HepG2 (cell line): ENCODE measurements around the gene ARPC3. TPM values are rescaled to one million over a fixed set of nuclear protein-coding genes. Genes with fewer than 3 reads are reported as not detected.

Experiments
- CBFB ChIP-seq: sonication (generic); formaldehyde crosslinking; IDR thresholded peaks from 2 replicates; pipeline ENCODE4 v1.4.0; 2020; ENCODE audit warnings: missing genetic modification reagents
- ETV6 ChIP-seq: sonication (generic); formaldehyde crosslinking; conservative IDR thresholded peaks from 2 replicates; pipeline ENCODE4 v1.4.0; 2020; ENCODE audit warnings: missing genetic modification reagents
- HDAC1 ChIP-seq: sonication (generic); formaldehyde crosslinking; IDR thresholded peaks from 2 replicates; pipeline ENCODE4 v1.5.1; 2020; ENCODE audit warnings: mild to moderate bottlenecking, missing genetic modification reagents
- KDM5A ChIP-seq: fragments of 200-600 bp; sonication (generic); IDR thresholded peaks from 2 replicates; pipeline ENCODE4 v1.7.0; 2018; ENCODE audit warnings: antibody characterized with exemption, mild to moderate bottlenecking, low read length, borderline replicate concordance
- NFKBIZ ChIP-seq: IDR thresholded peaks from 2 replicates; pipeline ENCODE4 v1.6.1; 2018; ENCODE audit warnings: missing genetic modification reagents, missing compliant biosample characterization
- PHB2 ChIP-seq: fragments of 450-650 bp; IDR thresholded peaks from 2 replicates; pipeline ENCODE4 v1.6.1; 2018; ENCODE audit not compliant: partially characterized antibody
- PRPF4 ChIP-seq: fragments of 200-400 bp; formaldehyde crosslinking; IDR thresholded peaks from 2 replicates; pipeline ENCODE4 v1.6.1; 2016; ENCODE audit warnings: low read length, low read depth; ENCODE audit not compliant: poor library complexity, severe bottlenecking
- RARG ChIP-seq: sonication (generic); formaldehyde crosslinking; IDR thresholded peaks from 2 replicates; pipeline ENCODE4 v1.4.0; 2020; ENCODE audit warnings: low read depth, mild to moderate bottlenecking, missing genetic modification reagents
- SUZ12 ChIP-seq: fragments of 150-350 bp; IDR thresholded peaks from 2 replicates; pipeline ENCODE4 v1.6.1; 2014; ENCODE audit warnings: low read depth, low read length
- ZBTB3 ChIP-seq: sonication (generic); formaldehyde crosslinking; IDR thresholded peaks from 2 replicates; pipeline ENCODE4 v1.4.0; 2020; ENCODE audit warnings: low read depth, mild to moderate bottlenecking, moderate library complexity, missing genetic modification reagents, borderline replicate concordance
- ZNF292 ChIP-seq: sonication (generic); formaldehyde crosslinking; IDR thresholded peaks from 2 replicates; pipeline ENCODE4 v1.8.1; 2022; ENCODE audit warnings: mild to moderate bottlenecking, low read depth, missing genetic modification reagents, borderline replicate concordance
- ZNF354B ChIP-seq: sonication (generic); formaldehyde crosslinking; IDR thresholded peaks from 2 replicates; pipeline ENCODE4 v1.8.0; 2022; ENCODE audit warnings: mild to moderate bottlenecking, missing genetic modification reagents
- ZNF441 ChIP-seq: sonication (generic); formaldehyde crosslinking; IDR thresholded peaks from 2 replicates; pipeline ENCODE4 v1.7.0; 2021; ENCODE audit warnings: missing genetic modification reagents, borderline replicate concordance
- ZNF616 ChIP-seq: sonication (generic); formaldehyde crosslinking; IDR thresholded peaks from 2 replicates; pipeline ENCODE4 v1.5.0; 2020; ENCODE audit warnings: low read depth, mild to moderate bottlenecking, missing genetic modification reagents
- ZNF761 ChIP-seq: sonication (generic); formaldehyde crosslinking; conservative IDR thresholded peaks from 2 replicates; pipeline ENCODE4 v1.4.0; 2020; ENCODE audit warnings: mild to moderate bottlenecking, missing genetic modification reagents
- ZSCAN29 ChIP-seq: sonication (generic); formaldehyde crosslinking; conservative IDR thresholded peaks from 2 replicates; pipeline ENCODE4 v1.4.0; 2020; ENCODE audit warnings: mild to moderate bottlenecking, missing genetic modification reagents
- polyA plus RNA-seq, 8 experiments: library from polyadenylated mRNA; depleted of rRNA in 3 of 8; stranded (reverse) in 7 of 8; unstranded in 1 of 8; fragments of >200 nt; fragmentation: Illumina TruSeq in 4 of 8; extraction: Trizol in 4 of 8; gene quantifications; 2 replicates each; pipeline versions ENCODE4 v1.2.1 to v1.2.3, GENCODE V29; 2011 to 2016; ENCODE audit warnings: low read depth in 4 of 8, missing spikeins in 1 of 8, mixed read lengths in 1 of 8; ENCODE audit not compliant: insufficient read depth in 1 of 8
- total RNA-seq, 5 experiments: library from RNA; depleted of rRNA; stranded (reverse); fragments of >200 nt; fragmentation: Illumina TruSeq; extraction: Trizol; gene quantifications; 2 replicates each; pipeline ENCODE4 v1.2.3, GENCODE V29; 2016; ENCODE audit warnings: low read depth in 1 of 5
- TF ChIP-seq, protein P1 (sequence below): IDR thresholded peaks from 2 replicates; pipeline ENCODE4 v1.6.1; 2012; ENCODE audit warnings: inconsistent platforms
- TF ChIP-seq, protein P2 (sequence below): fragments of 450-650 bp; IDR thresholded peaks from 2 replicates; pipeline ENCODE4 v1.6.1; 2017
- TF ChIP-seq, protein P3 (sequence below): conservative IDR thresholded peaks from 2 replicates; pipeline ENCODE4 v1.6.1; 2018; ENCODE audit warnings: missing genetic modification reagents
- TF ChIP-seq, protein P4 (sequence below): sonication (generic); formaldehyde crosslinking; IDR thresholded peaks from 2 replicates; pipeline ENCODE4 v1.8.0; 2022; ENCODE audit warnings: missing genetic modification reagents, low read depth, mild to moderate bottlenecking, borderline replicate concordance
- TF ChIP-seq, protein P5 (sequence below): sonication (generic); formaldehyde crosslinking; IDR thresholded peaks from 2 replicates; pipeline ENCODE4 v1.4.0; 2020; ENCODE audit warnings: low read depth, mild to moderate bottlenecking, missing genetic modification reagents
- TF ChIP-seq, protein P6 (sequence below): sonication (generic); formaldehyde crosslinking; conservative IDR thresholded peaks from 2 replicates; pipeline ENCODE4 v1.4.0; 2020; ENCODE audit warnings: missing genetic modification reagents

The ARPC3 gene
- total and polyA plus RNA-seq, 2 of the 13 experiments (the other 11 are each of a cell fraction or from before 2014, with no cell fraction given) = 32.7 to 234 TPM

DNA sequence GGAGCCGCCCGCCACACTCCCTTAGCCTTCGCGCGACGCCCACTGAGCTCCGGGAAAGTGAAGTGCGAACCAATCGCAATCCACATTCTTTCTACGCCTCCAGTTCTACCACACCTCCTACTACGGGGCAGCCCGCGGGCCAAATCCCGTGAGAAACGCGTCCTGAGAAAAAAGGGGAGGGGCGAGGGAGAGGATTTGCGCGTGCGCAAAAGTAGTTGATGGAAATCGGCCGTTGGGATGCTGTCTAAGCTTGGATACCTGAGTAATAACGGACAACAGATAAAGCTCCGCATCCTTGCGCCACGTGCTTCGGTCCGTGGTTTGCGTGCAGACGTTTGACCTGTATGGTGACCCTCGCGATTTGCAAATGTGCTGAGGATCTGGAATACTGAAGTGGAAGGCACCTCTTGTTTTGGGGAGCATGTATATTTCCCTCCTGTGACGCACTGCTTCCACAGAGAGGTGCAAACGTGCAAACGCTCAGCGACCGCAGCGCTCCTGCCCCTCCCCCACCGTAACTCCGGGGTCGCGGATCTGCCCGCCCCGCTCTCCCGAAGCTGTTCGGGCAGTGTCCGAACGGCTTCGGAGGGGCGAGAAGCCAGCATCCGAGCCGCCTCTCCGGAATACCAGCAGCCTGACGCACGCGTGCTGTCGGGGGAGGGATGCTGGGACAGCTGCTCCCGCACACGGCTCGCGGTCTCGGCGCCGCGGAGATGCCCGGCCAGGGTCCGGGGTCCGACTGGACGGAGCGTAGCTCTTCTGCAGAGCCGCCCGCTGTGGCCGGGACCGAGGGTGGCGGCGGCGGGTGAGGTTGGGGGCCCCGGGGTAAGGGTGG, 18.3 kb upstream of the ARPC3 start, which contains the start of the genes FAM216A and GPN3 (continued):
- TF ChIP-seq, protein P1, sequence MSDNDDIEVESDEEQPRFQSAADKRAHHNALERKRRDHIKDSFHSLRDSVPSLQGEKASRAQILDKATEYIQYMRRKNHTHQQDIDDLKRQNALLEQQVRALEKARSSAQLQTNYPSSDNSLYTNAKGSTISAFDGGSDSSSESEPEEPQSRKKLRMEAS = peak; percentile 92
- peak; percentile 19 for TF ChIP-seq CBFB (CRISPR knock-in tag)
- no peak for TF ChIP-seq NFKBIZ
- no peak; the same call in none of the 2 replicates for TF ChIP-seq ZNF761 (CRISPR knock-in tag)
- TF ChIP-seq SUZ12 = no peak
- TF ChIP-seq ZSCAN29 (CRISPR knock-in tag) = no peak
- TF ChIP-seq ZBTB3 (CRISPR knock-in tag) = no peak
- TF ChIP-seq, protein P2, sequence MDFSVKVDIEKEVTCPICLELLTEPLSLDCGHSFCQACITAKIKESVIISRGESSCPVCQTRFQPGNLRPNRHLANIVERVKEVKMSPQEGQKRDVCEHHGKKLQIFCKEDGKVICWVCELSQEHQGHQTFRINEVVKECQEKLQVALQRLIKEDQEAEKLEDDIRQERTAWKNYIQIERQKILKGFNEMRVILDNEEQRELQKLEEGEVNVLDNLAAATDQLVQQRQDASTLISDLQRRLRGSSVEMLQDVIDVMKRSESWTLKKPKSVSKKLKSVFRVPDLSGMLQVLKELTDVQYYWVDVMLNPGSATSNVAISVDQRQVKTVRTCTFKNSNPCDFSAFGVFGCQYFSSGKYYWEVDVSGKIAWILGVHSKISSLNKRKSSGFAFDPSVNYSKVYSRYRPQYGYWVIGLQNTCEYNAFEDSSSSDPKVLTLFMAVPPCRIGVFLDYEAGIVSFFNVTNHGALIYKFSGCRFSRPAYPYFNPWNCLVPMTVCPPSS = no peak
- TF ChIP-seq ZNF616 (CRISPR knock-in tag) = no peak
- TF ChIP-seq ETV6 (CRISPR knock-in tag) = no peak; the same call in 1 of the 2 replicates
- TF ChIP-seq KDM5A = no peak; the same call in 1 of the 2 replicates
- TF ChIP-seq, protein P3, sequence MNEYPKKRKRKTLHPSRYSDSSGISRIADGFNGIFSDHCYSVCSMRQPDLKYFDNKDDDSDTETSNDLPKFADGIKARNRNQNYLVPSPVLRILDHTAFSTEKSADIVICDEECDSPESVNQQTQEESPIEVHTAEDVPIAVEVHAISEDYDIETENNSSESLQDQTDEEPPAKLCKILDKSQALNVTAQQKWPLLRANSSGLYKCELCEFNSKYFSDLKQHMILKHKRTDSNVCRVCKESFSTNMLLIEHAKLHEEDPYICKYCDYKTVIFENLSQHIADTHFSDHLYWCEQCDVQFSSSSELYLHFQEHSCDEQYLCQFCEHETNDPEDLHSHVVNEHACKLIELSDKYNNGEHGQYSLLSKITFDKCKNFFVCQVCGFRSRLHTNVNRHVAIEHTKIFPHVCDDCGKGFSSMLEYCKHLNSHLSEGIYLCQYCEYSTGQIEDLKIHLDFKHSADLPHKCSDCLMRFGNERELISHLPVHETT (CRISPR knock-in tag) = peak; percentile 72; the same call in 1 of the 2 replicates
- no peak for TF ChIP-seq PRPF4
- TF ChIP-seq, protein P4, sequence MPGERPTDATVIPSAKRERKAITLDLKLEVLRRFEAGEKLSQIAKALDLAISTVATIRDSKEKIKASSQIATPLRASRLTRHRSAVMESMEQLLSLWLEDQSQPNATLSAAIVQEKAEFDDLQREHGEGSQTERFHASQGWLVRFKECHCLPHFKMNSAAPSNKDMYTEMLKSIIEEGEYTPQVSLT = no peak
- TF ChIP-seq RARG (CRISPR knock-in tag) = no peak; the same call in 1 of the 2 replicates
- TF ChIP-seq PHB2 = no peak
- TF ChIP-seq, protein P5, sequence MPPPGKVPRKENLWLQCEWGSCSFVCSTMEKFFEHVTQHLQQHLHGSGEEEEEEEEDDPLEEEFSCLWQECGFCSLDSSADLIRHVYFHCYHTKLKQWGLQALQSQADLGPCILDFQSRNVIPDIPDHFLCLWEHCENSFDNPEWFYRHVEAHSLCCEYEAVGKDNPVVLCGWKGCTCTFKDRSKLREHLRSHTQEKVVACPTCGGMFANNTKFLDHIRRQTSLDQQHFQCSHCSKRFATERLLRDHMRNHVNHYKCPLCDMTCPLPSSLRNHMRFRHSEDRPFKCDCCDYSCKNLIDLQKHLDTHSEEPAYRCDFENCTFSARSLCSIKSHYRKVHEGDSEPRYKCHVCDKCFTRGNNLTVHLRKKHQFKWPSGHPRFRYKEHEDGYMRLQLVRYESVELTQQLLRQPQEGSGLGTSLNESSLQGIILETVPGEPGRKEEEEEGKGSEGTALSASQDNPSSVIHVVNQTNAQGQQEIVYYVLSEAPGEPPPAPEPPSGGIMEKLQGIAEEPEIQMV = 0 out of 2 replicates have a peak, but pooled peaks have one; percentile 9
- no peak for TF ChIP-seq ZNF354B
- TF ChIP-seq HDAC1 (CRISPR knock-in tag) = peak; percentile 86
- peak; percentile 39; the same call in 1 of the 2 replicates for TF ChIP-seq ZNF441 (CRISPR knock-in tag)
- TF ChIP-seq, protein P6, sequence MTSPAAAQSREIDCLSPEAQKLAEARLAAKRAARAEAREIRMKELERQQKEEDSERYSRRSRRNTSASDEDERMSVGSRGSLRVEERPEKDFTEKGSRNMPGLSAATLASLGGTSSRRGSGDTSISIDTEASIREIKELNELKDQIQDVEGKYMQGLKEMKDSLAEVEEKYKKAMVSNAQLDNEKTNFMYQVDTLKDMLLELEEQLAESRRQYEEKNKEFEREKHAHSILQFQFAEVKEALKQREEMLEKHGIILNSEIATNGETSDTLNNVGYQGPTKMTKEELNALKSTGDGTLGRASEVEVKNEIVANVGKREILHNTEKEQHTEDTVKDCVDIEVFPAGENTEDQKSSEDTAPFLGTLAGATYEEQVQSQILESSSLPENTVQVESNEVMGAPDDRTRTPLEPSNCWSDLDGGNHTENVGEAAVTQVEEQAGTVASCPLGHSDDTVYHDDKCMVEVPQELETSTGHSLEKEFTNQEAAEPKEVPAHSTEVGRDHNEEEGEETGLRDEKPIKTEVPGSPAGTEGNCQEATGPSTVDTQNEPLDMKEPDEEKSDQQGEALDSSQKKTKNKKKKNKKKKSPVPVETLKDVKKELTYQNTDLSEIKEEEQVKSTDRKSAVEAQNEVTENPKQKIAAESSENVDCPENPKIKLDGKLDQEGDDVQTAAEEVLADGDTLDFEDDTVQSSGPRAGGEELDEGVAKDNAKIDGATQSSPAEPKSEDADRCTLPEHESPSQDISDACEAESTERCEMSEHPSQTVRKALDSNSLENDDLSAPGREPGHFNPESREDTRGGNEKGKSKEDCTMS = no peak
- TF ChIP-seq ZNF292 (CRISPR knock-in tag) = no peak
